Fibroblast of peridontal ligament (primary cell): ENCODE data around the gene POU5F1.

Source experiments
- DNase-seq: peaks from one replicate; pipeline ENCODE4 v3.0.0-alpha.2; 2010; ENCODE audit errors: extremely low read depth

POU5F1 gene

GRCh38 chr6:31114970-31115849, 55.3 kb downstream of the POU5F1 start:
- peak; percentile 31 for DNase-seq

GRCh38 chr6:31114541-31114878, 56.0 kb downstream of the POU5F1 start, which contains the start of gene PSORS1C1:
Gene PSORS1C1 (plus strand): TSS chr6:31114800. CDS start chr6:31129633, 14,833 bp downstream.
- DNase-seq: peak; percentile 95
